Calu3 (cell line): ENCODE measurements around the gene INTS3. TPM values are rescaled to one million over a fixed set of nuclear protein-coding genes. Genes with fewer than 3 reads are reported as not detected.

Source experiments
- BruUV-seq: library from RNA; stranded (reverse); fragments of 400-500 nt; replicated peaks from 2 replicates; lab custom pipeline; 2021; lab: Mats Ljungman, UMichigan
- CTCF ChIA-PET: fragments of 300-600 bp; sonication (Branson Sonifier 250); formaldehyde crosslinking; loops from one replicate; lab custom pipeline; 2022; ENCODE audit warnings: antibody characterized with exemption; lab: Charles Lee
- DNase-seq: peaks from one replicate; pipeline ENCODE4 v3.0.0; 2022
- H3K27ac Mint-ChIP-seq: one replicate; pipeline ENCODE4 v1.8.0; 2022; ENCODE audit warnings: mixed read lengths; ENCODE audit not compliant: unreplicated experiment
- H3K27me3 Mint-ChIP-seq: one replicate; pipeline ENCODE4 v1.8.0; 2022; ENCODE audit warnings: mixed read lengths; ENCODE audit not compliant: unreplicated experiment
- H3K36me3 Mint-ChIP-seq: one replicate; pipeline ENCODE4 v1.8.0; 2022; ENCODE audit warnings: mild to moderate bottlenecking, moderate library complexity, mixed read lengths; ENCODE audit not compliant: insufficient read depth, unreplicated experiment
- H3K4me1 Mint-ChIP-seq: one replicate; pipeline ENCODE4 v1.8.0; 2022; ENCODE audit warnings: mild to moderate bottlenecking, low read depth, mixed read lengths; ENCODE audit not compliant: unreplicated experiment
- H3K4me3 Mint-ChIP-seq: one replicate; pipeline ENCODE4 v1.8.0; 2022; ENCODE audit warnings: mild to moderate bottlenecking, low read depth, moderate library complexity, mixed read lengths; ENCODE audit not compliant: unreplicated experiment
- H3K9me3 Mint-ChIP-seq: one replicate; pipeline ENCODE4 v1.8.0; 2022; ENCODE audit warnings: low read depth, mixed read lengths; ENCODE audit not compliant: unreplicated experiment
- CTCF ChIP-seq: fragments of 200-600 bp; IDR thresholded peaks from one replicate; pipeline ENCODE4 v1.8.0; 2022; ENCODE audit warnings: antibody characterized with exemption; ENCODE audit not compliant: unreplicated experiment
- intact Hi-C: fragments of 100-400 bp; cut with micrococcal nuclease; formaldehyde crosslinking; loops from one replicate; pipeline ENCODE4 v1.10.0; 2022; ENCODE audit not compliant: unreplicated experiment
- microRNA-seq: library from miRNA; unstranded; fragments of <30 nt; microRNA quantifications from one replicate; pipeline ENCODE4 v1.2.0, GENCODE V29; 2022
- total RNA-seq: library from RNA; stranded (reverse); gene quantifications from 2 replicates; pipeline ENCODE4 v1.2.3, GENCODE V29; 2022

The INTS3 gene
- total RNA-seq, 1 experiment from 2014 or later: 55.9 TPM

GRCh38 chr1:153816283-153816889 is 88.5 kb downstream of the INTS3 start:
- intact Hi-C loops: no loop called here
- H3K4me1 Mint-ChIP-seq: no peaks in the 10 kb centered on the region
- H3K27me3 Mint-ChIP-seq: no peaks in the 10 kb centered on the region
- no TSS peak for BruUV-seq
- H3K36me3 Mint-ChIP-seq: peaks cover 41% of the 10 kb centered on the region
- no peak for TF ChIP-seq CTCF
- no peak for DNase-seq
- H3K9me3 Mint-ChIP-seq: no peaks in the 10 kb centered on the region
- CTCF ChIA-PET: no interaction called here
- no peak overlapping the region for H3K4me3 Mint-ChIP-seq
- H3K27ac Mint-ChIP-seq: no peak overlapping the region

- H3K27me3 Mint-ChIP-seq: no peaks in the 10 kb centered on the region
- H3K4me3 Mint-ChIP-seq: no peak overlapping the region
- BruUV-seq: no TSS peak
- CTCF ChIA-PET: no interaction called here
- H3K36me3 Mint-ChIP-seq: peaks cover 38% of the 10 kb centered on the region
- DNase-seq: no peak
- intact Hi-C loops: no loop called here
- H3K27ac Mint-ChIP-seq: no peak overlapping the region
- H3K4me1 Mint-ChIP-seq: no peaks in the 10 kb centered on the region
- no peaks in the 10 kb centered on the region for H3K9me3 Mint-ChIP-seq
- TF ChIP-seq CTCF: no peak
Measured at GRCh38 chr1:153818876-153819275, 91.0 kb downstream of the INTS3 start.

Small RNA genes within 50 kb of the gene (microRNA-seq; reads per million reads assigned to microRNA genes)
- gene MIR8083: not detected

Other genes with a start within 250 kb of the INTS3 start
- gene S100A6, start 192.1 kb upstream of the INTS3 start, total RNA-seq: 1,521 and 2,023 TPM in 2 replicates
- not detected in 2 replicates for gene S100A5, start 187.1 kb upstream of the INTS3 start, total RNA-seq
- 19.8 and 20.5 TPM in 2 replicates for gene S100A4, start 182.2 kb upstream of the INTS3 start, total RNA-seq
- not detected in 2 replicates for gene S100A3, start 178.8 kb upstream of the INTS3 start, total RNA-seq
- gene S100A2, start 162.2 kb upstream of the INTS3 start, total RNA-seq: 11.1 and 14.1 TPM in 2 replicates
- gene S100A16, start 114.9 kb upstream of the INTS3 start, total RNA-seq: 247 and 255 TPM in 2 replicates
- 74.6 and 106 TPM in 2 replicates for gene S100A14, start 111.7 kb upstream of the INTS3 start, total RNA-seq
- 104 and 117 TPM in 2 replicates for gene S100A13, start 100.5 kb upstream of the INTS3 start, total RNA-seq
- not detected in 2 replicates for gene S100A1, start 99.6 kb upstream of the INTS3 start, total RNA-seq
- 93.7 and 100 TPM in 2 replicates for gene CHTOP, start 94.0 kb upstream of the INTS3 start, total RNA-seq
- 45.0 and 46.8 TPM in 2 replicates for gene SNAPIN, start 69.3 kb upstream of the INTS3 start, total RNA-seq
- gene ILF2, start 57.1 kb upstream of the INTS3 start, total RNA-seq: 253 and 292 TPM in 2 replicates
- not detected in 2 replicates for gene NPR1, start 49.4 kb upstream of the INTS3 start, total RNA-seq
- gene SLC27A3, start 47.4 kb downstream of the INTS3 start, total RNA-seq: 9.0 and 11.9 TPM in 2 replicates
- gene GATAD2B, start 194.9 kb downstream of the INTS3 start, total RNA-seq: 58.3 and 62.5 TPM in 2 replicates
- 89.0 and 90.0 TPM in 2 replicates for gene DENND4B, start 218.7 kb downstream of the INTS3 start, total RNA-seq
- 39.5 and 52.1 TPM in 2 replicates for gene CRTC2, start 230.6 kb downstream of the INTS3 start, total RNA-seq
- 138 and 152 TPM in 2 replicates for gene SLC39A1, start 235.5 kb downstream of the INTS3 start, total RNA-seq
- gene CREB3L4, start 239.9 kb downstream of the INTS3 start, total RNA-seq: 23.2 and 26.5 TPM in 2 replicates
- gene JTB, start 249.6 kb downstream of the INTS3 start, total RNA-seq: 105 and 115 TPM in 2 replicates